ENCODE measurements around the gene PRXL2B.

DNA sequence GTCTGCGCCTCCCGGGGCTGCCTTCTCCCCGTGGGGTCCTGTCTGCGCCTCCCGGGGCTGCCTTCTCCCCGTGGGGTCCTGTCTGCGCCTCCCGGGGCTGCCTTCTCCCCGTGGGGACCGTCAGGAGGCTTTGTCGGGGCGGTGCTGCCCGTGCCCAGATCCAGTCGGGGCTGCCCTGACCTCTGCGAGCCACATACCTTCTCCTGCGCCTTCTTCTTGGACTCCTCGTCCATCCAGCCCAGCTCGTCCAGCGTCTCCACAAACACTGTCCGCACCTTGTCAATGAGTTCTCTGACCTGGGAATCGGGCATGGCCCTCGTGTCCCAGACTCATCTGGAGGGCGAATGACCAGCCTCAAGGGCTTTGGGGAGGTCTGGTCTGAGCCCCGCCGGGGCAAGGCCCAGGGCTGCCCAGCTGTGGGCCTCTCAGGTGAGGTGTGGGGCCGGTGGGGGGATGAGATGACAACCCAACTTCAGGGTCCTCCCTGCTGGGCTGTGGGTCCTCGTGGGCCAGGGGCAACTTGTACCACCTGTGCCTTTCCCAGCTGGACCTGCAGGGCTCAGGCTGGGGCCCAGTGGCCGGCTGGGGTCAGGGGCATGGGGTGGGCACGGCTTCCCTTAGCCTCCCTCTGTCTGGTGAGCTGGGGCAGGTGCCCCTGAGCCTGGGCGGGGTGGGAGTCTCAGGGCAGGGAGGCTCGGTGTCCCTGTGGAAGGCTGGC lies 9.4 kb downstream of the PRXL2B start:
- TF ChIP-seq, protein P1, sequence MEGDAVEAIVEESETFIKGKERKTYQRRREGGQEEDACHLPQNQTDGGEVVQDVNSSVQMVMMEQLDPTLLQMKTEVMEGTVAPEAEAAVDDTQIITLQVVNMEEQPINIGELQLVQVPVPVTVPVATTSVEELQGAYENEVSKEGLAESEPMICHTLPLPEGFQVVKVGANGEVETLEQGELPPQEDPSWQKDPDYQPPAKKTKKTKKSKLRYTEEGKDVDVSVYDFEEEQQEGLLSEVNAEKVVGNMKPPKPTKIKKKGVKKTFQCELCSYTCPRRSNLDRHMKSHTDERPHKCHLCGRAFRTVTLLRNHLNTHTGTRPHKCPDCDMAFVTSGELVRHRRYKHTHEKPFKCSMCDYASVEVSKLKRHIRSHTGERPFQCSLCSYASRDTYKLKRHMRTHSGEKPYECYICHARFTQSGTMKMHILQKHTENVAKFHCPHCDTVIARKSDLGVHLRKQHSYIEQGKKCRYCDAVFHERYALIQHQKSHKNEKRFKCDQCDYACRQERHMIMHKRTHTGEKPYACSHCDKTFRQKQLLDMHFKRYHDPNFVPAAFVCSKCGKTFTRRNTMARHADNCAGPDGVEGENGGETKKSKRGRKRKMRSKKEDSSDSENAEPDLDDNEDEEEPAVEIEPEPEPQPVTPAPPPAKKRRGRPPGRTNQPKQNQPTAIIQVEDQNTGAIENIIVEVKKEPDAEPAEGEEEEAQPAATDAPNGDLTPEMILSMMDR (conservative IDR thresholded peaks at IDR 0.05): no peak
- TF ChIP-seq ZFX (IDR thresholded peaks at IDR 0.05): no peak

Measured in C4-2B (cell line).